HG03460 (cell line): Measurements from ENCODE around the gene BEND7.
"Not testable (repeated sequence)": the region's sequence is repeated elsewhere in the genome, so short reads cannot be mapped to it uniquely, and the experiment has no call there.

ENCODE experiments used
- ATAC-seq: cut with Tn5 transposase; IDR thresholded peaks from one replicate; pipeline ENCODE4 v1.9.1; 2021; ENCODE audit not compliant: unreplicated experiment

Gene BEND7

GRCh38 chr10:13425397-13425796 is 103.4 kb downstream of the BEND7 start:
- ATAC-seq, result no peak

GRCh38 chr10:13422800-13423199 is 106.0 kb downstream of the BEND7 start:
- ATAC-seq, result no peak

GRCh38 chr10:13421382-13421917 is 107.4 kb downstream of the BEND7 start:
- no peak for ATAC-seq

- ATAC-seq, result no peak
Measured at GRCh38 chr10:13420532-13421307, 108.1 kb downstream of the BEND7 start.

- ATAC-seq, result no peak
Measured at GRCh38 chr10:13417459-13418126, 111.2 kb downstream of the BEND7 start.

GRCh38 chr10:13416760-13417159 is 112.1 kb downstream of the BEND7 start:
- no peak for ATAC-seq

- ATAC-seq, result no peak
Measured at GRCh38 chr10:13414855-13415254, 114.0 kb downstream of the BEND7 start.

- ATAC-seq, result no peak
Measured at GRCh38 chr10:13414137-13414536, 114.7 kb downstream of the BEND7 start.

GRCh38 chr10:13412894-13413293 is 115.9 kb downstream of the BEND7 start:
- ATAC-seq, result no peak

- ATAC-seq, result no peak
Measured at GRCh38 chr10:13404791-13405190, 124.0 kb downstream of the BEND7 start.

- no peak for ATAC-seq
Measured at GRCh38 chr10:13404305-13404759, 124.5 kb downstream of the BEND7 start.

GRCh38 chr10:13403426-13403825 is 125.4 kb downstream of the BEND7 start:
- ATAC-seq, result not testable (repeated sequence)

- ATAC-seq, result no peak
Measured at GRCh38 chr10:13402021-13402420, 126.8 kb downstream of the BEND7 start.

GRCh38 chr10:13401142-13401541 is 127.7 kb downstream of the BEND7 start:
- ATAC-seq, result no peak

- ATAC-seq, result no peak
Measured at GRCh38 chr10:13400196-13400965, 128.4 kb downstream of the BEND7 start.

- ATAC-seq, result no peak
Measured at GRCh38 chr10:13399752-13400151, 129.1 kb downstream of the BEND7 start.

GRCh38 chr10:13399236-13399635 is 129.6 kb downstream of the BEND7 start:
- no peak for ATAC-seq

GRCh38 chr10:13397052-13397451 is 131.8 kb downstream of the BEND7 start:
- no peak for ATAC-seq

- ATAC-seq, result no peak
Measured at GRCh38 chr10:13396369-13396768, 132.4 kb downstream of the BEND7 start.

- ATAC-seq, result no peak
Measured at GRCh38 chr10:13395540-13395939, 133.3 kb downstream of the BEND7 start.

- no peak for ATAC-seq
Measured at GRCh38 chr10:13393640-13394039, 135.2 kb downstream of the BEND7 start.
